HEK293 (cell line): ENCODE measurements around the gene PLEKHD1.
A peak's percentile ranks its signal among the peaks of the same experiment; 100 is the strongest.
"Not testable (repeated sequence)": the region's sequence is repeated elsewhere in the genome, so short reads cannot be mapped to it uniquely, and the experiment has no call there.

Experiments
- CTCF ChIA-PET: fragments of 350-600 bp; formaldehyde crosslinking; extraction: SDS; loops from one replicate; lab custom pipeline; 2021; ENCODE audit warnings: antibody characterized with exemption; lab: Yijun Ruan, JAX
- POLR2A ChIA-PET: fragments of 300-600 bp; formaldehyde crosslinking; extraction: SDS; loops from one replicate; lab custom pipeline; 2020; ENCODE audit warnings: antibody characterized with exemption, inconsistent platforms; lab: Yijun Ruan, JAX
- H3K27ac ChIP-seq: fragments of 200-500 bp; sonication (Bioruptor generic); 2 replicates; pipeline ENCODE4 v1.5.1; 2014; ENCODE audit warnings: low read depth, low read length, control low read depth, inconsistent platforms; ENCODE audit errors: extremely low read depth
- H3K36me3 ChIP-seq, 2 experiments: fragments of 200-500 bp in 1 of 2; sonication (Bioruptor generic) in 1 of 2; 1 replicate in 1 of 2; 2 replicates in 1 of 2; pipeline ENCODE4 v1.5.1; 2014 to 2017; ENCODE audit warnings: inconsistent platforms in 2 of 2, low read length in 2 of 2; ENCODE audit not compliant: control insufficient read depth in 2 of 2, insufficient read depth in 1 of 2
- H3K4me1 ChIP-seq: fragments of 200-500 bp; sonication (Bioruptor generic); 2 replicates; pipeline ENCODE4 v1.5.1; 2014; ENCODE audit warnings: mild to moderate bottlenecking, low read length, inconsistent platforms; ENCODE audit not compliant: control insufficient read depth, insufficient read depth
- H3K4me3 ChIP-seq: 2 replicates; pipeline ENCODE4 v1.5.1; 2011; ENCODE audit warnings: low read depth, mild to moderate bottlenecking, control low read depth, low read length, moderate library complexity
- H3K9me3 ChIP-seq: fragments of 200-500 bp; sonication (Bioruptor generic); 2 replicates; pipeline ENCODE4 v1.5.1; 2014; ENCODE audit warnings: low read depth, low read length, inconsistent platforms; ENCODE audit not compliant: control insufficient read depth, insufficient read depth
- GLIS1 ChIP-seq: fragments of 450-650 bp; formaldehyde crosslinking; IDR thresholded peaks from 2 replicates; pipeline ENCODE4 v1.5.1; 2016; ENCODE audit warnings: missing biosample characterization, missing genetic modification characterization
- MZF1 ChIP-seq: fragments of 450-650 bp; formaldehyde crosslinking; IDR thresholded peaks from 2 replicates; pipeline ENCODE4 v1.5.1; 2017; ENCODE audit warnings: missing biosample characterization, missing genetic modification characterization, borderline replicate concordance
- SALL2 ChIP-seq: fragments of 450-650 bp; formaldehyde crosslinking; IDR thresholded peaks from 2 replicates; pipeline ENCODE4 v1.5.0; 2017; ENCODE audit warnings: missing biosample characterization, mild to moderate bottlenecking, missing genetic modification characterization, borderline replicate concordance
- WT1 ChIP-seq: fragments of 450-650 bp; formaldehyde crosslinking; IDR thresholded peaks from 2 replicates; pipeline ENCODE4 v1.5.1; 2016; ENCODE audit warnings: missing biosample characterization, missing genetic modification characterization
- ZBTB8A ChIP-seq: fragments of 450-650 bp; formaldehyde crosslinking; IDR thresholded peaks from 2 replicates; pipeline ENCODE4 v1.5.1; 2016; ENCODE audit warnings: missing biosample characterization, missing genetic modification characterization
- ZNF394 ChIP-seq: fragments of 450-650 bp; formaldehyde crosslinking; IDR thresholded peaks from 2 replicates; pipeline ENCODE4 v1.5.1; 2016; ENCODE audit warnings: missing biosample characterization, missing genetic modification characterization, mild to moderate bottlenecking, moderate library complexity, borderline replicate concordance
- ZNF398 ChIP-seq: fragments of 450-650 bp; formaldehyde crosslinking; IDR thresholded peaks from 2 replicates; pipeline ENCODE4 v1.5.1; 2017; ENCODE audit warnings: missing biosample characterization, missing genetic modification characterization
- ZNF623 ChIP-seq: fragments of 450-650 bp; formaldehyde crosslinking; IDR thresholded peaks from 2 replicates; pipeline ENCODE4 v1.5.1; 2016; ENCODE audit warnings: missing biosample characterization, missing genetic modification characterization
- ZNF830 ChIP-seq: fragments of 450-650 bp; IDR thresholded peaks from 2 replicates; pipeline ENCODE4 v1.5.0; 2018; ENCODE audit warnings: missing biosample characterization, missing genetic modification characterization, low read depth, mild to moderate bottlenecking, moderate library complexity
- ZXDB ChIP-seq: fragments of 450-650 bp; formaldehyde crosslinking; IDR thresholded peaks from 2 replicates; pipeline ENCODE4 v1.5.1; 2016; ENCODE audit warnings: missing biosample characterization, missing genetic modification characterization

Gene PLEKHD1

GRCh38 chr14:69493791-69494190, 9.3 kb downstream of the PLEKHD1 start:
- POLR2A ChIA-PET, result no interaction called here
- Histone ChIP-seq H3K9me3 (no peaks in the 10 kb centered on the region), H3K4me3 (no peak overlapping the region), H3K27ac (no peak overlapping the region), H3K36me3 (no peaks in the 10 kb centered on the region), H3K4me1 (no peaks in the 10 kb centered on the region)
- no peak for TF ChIP-seq ZNF394
- no peak for TF ChIP-seq GLIS1 (tag by site-specific recombination)
- CTCF ChIA-PET, result interaction anchor here (1.9 to 3.0 kb wide), 2 partner anchors 10 to 34 kb away, joined by 7 to 18 read pairs; no protein-coding TSS in a partner anchor

DNA sequence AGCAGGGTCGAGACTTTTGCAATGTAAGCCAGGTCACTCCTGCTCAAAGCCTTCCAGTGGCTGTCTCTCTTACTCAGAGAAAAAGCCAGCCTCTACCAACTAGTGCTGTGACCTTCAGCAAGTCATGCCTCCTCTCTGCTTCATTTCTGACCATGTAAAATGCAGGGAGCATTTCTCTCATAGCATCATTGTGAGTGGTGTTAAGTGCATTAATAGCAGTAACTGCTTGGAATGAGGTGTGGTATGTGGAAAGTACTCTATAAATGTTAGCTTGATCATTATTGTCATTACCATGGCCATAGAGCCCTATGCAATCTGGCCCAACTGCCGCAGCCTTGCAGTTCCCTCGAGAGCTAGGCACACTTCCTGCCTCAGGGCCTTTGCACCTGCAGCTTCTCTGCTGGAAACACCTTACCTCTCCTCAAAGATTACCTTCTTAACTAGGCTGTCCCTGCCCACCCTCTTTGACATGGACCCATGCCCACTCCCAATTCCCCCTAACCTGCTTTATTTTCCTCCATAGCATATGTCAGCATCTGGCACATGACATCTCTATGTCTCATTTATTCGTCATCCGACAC, 10.9 kb downstream of the PLEKHD1 start:
- CTCF ChIA-PET, result interaction anchor here (0.6 kb wide), 1 partner anchor 584 kb away, joined by 3 read pairs; no protein-coding TSS in a partner anchor
- no peak overlapping the region for H3K4me3 ChIP-seq
- no peaks in the 10 kb centered on the region for H3K9me3 ChIP-seq
- POLR2A ChIA-PET, result no interaction called here
- no peak overlapping the region for H3K27ac ChIP-seq
- H3K36me3 ChIP-seq, result no peaks in the 10 kb centered on the region
- TF ChIP-seq ZNF623 (tag by site-specific recombination), result peak; percentile 89
- TF ChIP-seq ZNF398, result no peak
- TF ChIP-seq, all 188 proteins: peak for 1
- H3K4me1 ChIP-seq, result no peaks in the 10 kb centered on the region

DNA sequence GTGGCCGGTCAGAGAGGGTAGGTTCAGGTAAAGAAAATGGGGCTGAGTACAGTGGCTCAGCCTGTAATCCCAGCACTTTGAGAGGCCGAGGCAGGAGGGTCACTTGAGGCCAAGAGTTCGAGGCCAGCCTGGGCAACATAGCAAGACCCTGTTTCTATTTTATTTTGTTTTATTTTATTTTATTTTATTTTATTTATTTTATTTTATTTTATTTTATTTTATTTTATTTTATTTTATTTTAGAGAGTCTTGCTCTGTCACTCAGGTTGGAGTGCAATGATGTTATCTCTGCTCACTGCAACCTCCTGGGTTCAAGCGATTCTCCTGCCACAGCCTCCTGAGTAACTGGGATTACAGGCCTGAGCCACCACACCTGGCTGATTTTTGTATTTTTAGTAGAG, 13.3 kb downstream of the PLEKHD1 start:
- not testable (repeated sequence) for H3K4me1 ChIP-seq

GRCh38 chr14:69498286-69498685, 13.8 kb downstream of the PLEKHD1 start:
- H3K4me3 ChIP-seq, H3K4me1 ChIP-seq, H3K9me3 ChIP-seq, H3K27ac ChIP-seq, H3K36me3 ChIP-seq, POLR2A ChIA-PET: not testable (repeated sequence)
- CTCF ChIA-PET, result interaction anchor here (0.6 kb wide), 1 partner anchor 22 kb away, joined by 8 read pairs; no protein-coding TSS in a partner anchor

More for the DNA sequence above, 13.3 kb downstream of the PLEKHD1 start:
- H3K4me3 ChIP-seq, POLR2A ChIA-PET, H3K36me3 ChIP-seq, H3K9me3 ChIP-seq, CTCF ChIA-PET, H3K27ac ChIP-seq: not testable (repeated sequence)

- H3K36me3 ChIP-seq, result no peaks in the 10 kb centered on the region
- no peaks in the 10 kb centered on the region for H3K9me3 ChIP-seq
- CTCF ChIA-PET, result interaction anchor here (0.7 to 1.8 kb wide), 2 partner anchors 10 to 14 kb away, joined by 3 to 6 read pairs; no protein-coding TSS in a partner anchor
- no peak overlapping the region for H3K27ac ChIP-seq
- TF ChIP-seq ZNF830 (tag by site-specific recombination) (no peak), MZF1 (no peak), WT1 (tag by site-specific recombination) (no peak), SALL2 (tag by site-specific recombination) (no peak)
- TF ChIP-seq, all 188 proteins: peak for 0
- POLR2A ChIA-PET, result no interaction called here
- no peak overlapping the region for H3K4me3 ChIP-seq
- peaks cover 5% of the 10 kb centered on the region for H3K4me1 ChIP-seq
These were observed 14.9 kb downstream of the PLEKHD1 start for GRCh38 chr14:69499436-69499835.

DNA sequence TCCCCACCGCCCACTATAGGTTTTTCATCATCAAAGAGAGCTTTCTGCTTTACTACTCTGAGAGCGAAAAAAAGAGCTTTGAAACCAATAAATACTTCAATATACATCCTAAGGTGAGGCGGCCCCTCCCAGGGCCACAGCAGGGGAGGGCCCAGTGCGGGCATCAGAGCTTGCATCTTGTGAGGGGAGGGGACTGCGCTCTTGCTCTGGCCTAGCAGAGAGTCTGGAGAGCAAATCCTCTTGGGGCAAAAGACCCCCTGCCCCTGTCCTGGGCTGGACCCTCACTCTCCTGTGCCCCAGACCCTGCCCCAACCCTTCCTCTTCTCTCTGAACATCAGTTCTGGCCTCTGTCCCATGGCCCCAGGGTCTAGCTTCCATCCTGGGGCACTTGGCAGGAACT, 15.6 kb downstream of the PLEKHD1 start:
- POLR2A ChIA-PET, result no interaction called here
- no peak overlapping the region for H3K27ac ChIP-seq
- TF ChIP-seq ZBTB8A (tag by site-specific recombination) (no peak), ZXDB (no peak)
- TF ChIP-seq, all 188 proteins: peak for 0
- peaks cover 5% of the 10 kb centered on the region for H3K4me1 ChIP-seq
- H3K9me3 ChIP-seq, result no peaks in the 10 kb centered on the region
- H3K4me3 ChIP-seq, result no peak overlapping the region
- no peaks in the 10 kb centered on the region for H3K36me3 ChIP-seq
- CTCF ChIA-PET, result interaction anchor here (1.8 kb wide), 1 partner anchor 11 kb away, joined by 6 read pairs; no protein-coding TSS in a partner anchor
